ENCODE data around the gene ADGRG4. TPM values are rescaled to one million over a fixed set of nuclear protein-coding genes. Genes with fewer than 3 reads are reported as not detected.
"Not testable (repeated sequence)": the region's sequence is repeated elsewhere in the genome, so short reads cannot be mapped to it uniquely, and the experiment has no call there.

The ADGRG4 gene
- total RNA-seq, 2 experiments from 2014 or later: not detected

- POLR2A ChIA-PET: no interaction called here
- peaks cover 4% of the 10 kb centered on the region for H3K4me1 Mint-ChIP-seq
- no peaks in the 10 kb centered on the region for H3K36me3 Mint-ChIP-seq (ENCODE audit: low read depth)
- H3K4me3 Mint-ChIP-seq: no peak overlapping the region
- CTCF ChIA-PET: interaction anchor here (0.6 to 1.0 kb wide), 3 partner anchors 59 to 240 kb away, joined by 3 to 4 read pairs (median 4); no protein-coding TSS in a partner anchor
- H3K27ac Mint-ChIP-seq: no peak overlapping the region
- H3K9me3 Mint-ChIP-seq: no peaks in the 10 kb centered on the region
- peak; percentile 60 for DNase-seq
- H3K27me3 Mint-ChIP-seq: no peaks in the 10 kb centered on the region
These were observed 32.4 kb upstream of the ADGRG4 start for GRCh38 chrX:136268051-136269048.

- CTCF ChIA-PET: interaction anchor here (0.6 to 1.1 kb wide), 2 partner anchors 14 to 127 kb away, joined by 3 to 4 read pairs; no protein-coding TSS in a partner anchor
These were observed 30.8 kb upstream of the ADGRG4 start for GRCh38 chrX:136269921-136270320.

GRCh38 chrX:136271300-136271699, 29.5 kb upstream of the ADGRG4 start:
- no peak for DNase-seq
- ChIA-PET CTCF (interaction anchor here (0.6 to 1.8 kb wide), 4 partner anchors 10 to 1930 kb away, joined by 3 to 5 read pairs (median 4); no protein-coding TSS in a partner anchor), POLR2A (no interaction called here)
- H3K4me1 Mint-ChIP-seq: peaks cover 4% of the 10 kb centered on the region
- no peak overlapping the region for H3K27ac Mint-ChIP-seq
- no peaks in the 10 kb centered on the region for H3K36me3 Mint-ChIP-seq (ENCODE audit: low read depth)
- H3K4me3 Mint-ChIP-seq: no peak overlapping the region
- H3K27me3 Mint-ChIP-seq: no peaks in the 10 kb centered on the region
- H3K9me3 Mint-ChIP-seq: no peaks in the 10 kb centered on the region

More at GRCh38 chrX:136269921-136270320, 30.8 kb upstream of the ADGRG4 start:
- no peak overlapping the region for H3K27ac Mint-ChIP-seq
- POLR2A ChIA-PET: no interaction called here
- no peaks in the 10 kb centered on the region for H3K27me3 Mint-ChIP-seq
- no peaks in the 10 kb centered on the region for H3K9me3 Mint-ChIP-seq
- H3K36me3 Mint-ChIP-seq (ENCODE audit: low read depth): no peaks in the 10 kb centered on the region
- no peak overlapping the region for H3K4me3 Mint-ChIP-seq
- no peak for DNase-seq
- H3K4me1 Mint-ChIP-seq: peaks cover 4% of the 10 kb centered on the region

- no peak for DNase-seq
- peaks cover 4% of the 10 kb centered on the region for H3K4me1 Mint-ChIP-seq
- no peak overlapping the region for H3K27ac Mint-ChIP-seq
- no peaks in the 10 kb centered on the region for H3K36me3 Mint-ChIP-seq (ENCODE audit: low read depth)
- H3K27me3 Mint-ChIP-seq: no peaks in the 10 kb centered on the region
- no peak overlapping the region for H3K4me3 Mint-ChIP-seq
- H3K9me3 Mint-ChIP-seq: no peaks in the 10 kb centered on the region
- CTCF ChIA-PET: interaction anchor here (1.8 kb wide), 1 partner anchor 9 kb away, joined by 3 read pairs; no protein-coding TSS in a partner anchor
- POLR2A ChIA-PET: no interaction called here
These were observed 28.4 kb upstream of the ADGRG4 start for GRCh38 chrX:136272325-136272724.

GRCh38 chrX:136273986-136274385, 26.8 kb upstream of the ADGRG4 start:
- POLR2A ChIA-PET: no interaction called here
- H3K36me3 Mint-ChIP-seq (ENCODE audit: low read depth): no peaks in the 10 kb centered on the region

GRCh38 chrX:136275553-136275952, 25.2 kb upstream of the ADGRG4 start:
- ChIA-PET CTCF (no interaction called here), POLR2A (no interaction called here)
- Mint-ChIP-seq H3K27me3 (no peaks in the 10 kb centered on the region), H3K27ac (no peak overlapping the region), H3K9me3 (no peaks in the 10 kb centered on the region), H3K4me3 (no peak overlapping the region), H3K36me3 (ENCODE audit: low read depth) (no peaks in the 10 kb centered on the region), H3K4me1 (peaks cover 4% of the 10 kb centered on the region)
- no peak for DNase-seq

More at GRCh38 chrX:136273986-136274385, 26.8 kb upstream of the ADGRG4 start:
- no peak overlapping the region for H3K4me3 Mint-ChIP-seq
- CTCF ChIA-PET: interaction anchor here (1.0 kb wide), 1 partner anchor 304 kb away, joined by 3 read pairs; no protein-coding TSS in a partner anchor
- peaks cover 4% of the 10 kb centered on the region for H3K4me1 Mint-ChIP-seq
- H3K27ac Mint-ChIP-seq: no peak overlapping the region
- H3K27me3 Mint-ChIP-seq: no peaks in the 10 kb centered on the region
- DNase-seq: no peak
- H3K9me3 Mint-ChIP-seq: no peaks in the 10 kb centered on the region

- H3K36me3 Mint-ChIP-seq (ENCODE audit: low read depth); H3K27me3 Mint-ChIP-seq; H3K9me3 Mint-ChIP-seq; H3K27ac Mint-ChIP-seq; DNase-seq; CTCF ChIA-PET; H3K4me1 Mint-ChIP-seq; H3K4me3 Mint-ChIP-seq; POLR2A ChIA-PET: not testable (repeated sequence)
These were observed 14.4 kb upstream of the ADGRG4 start for GRCh38 chrX:136286375-136286774.

GRCh38 chrX:136291824-136292223, 8.9 kb upstream of the ADGRG4 start:
- CTCF ChIA-PET: no interaction called here
- Mint-ChIP-seq H3K9me3 (no peaks in the 10 kb centered on the region), H3K27ac (no peak overlapping the region), H3K36me3 (ENCODE audit: low read depth) (no peaks in the 10 kb centered on the region), H3K4me3 (no peak overlapping the region), H3K27me3 (peaks cover 3% of the 10 kb centered on the region), H3K4me1 (no peaks in the 10 kb centered on the region)
- DNase-seq: no peak
- POLR2A ChIA-PET: no interaction called here

GRCh38 chrX:136292656-136293055, 8.1 kb upstream of the ADGRG4 start:
- no peak overlapping the region for H3K27ac Mint-ChIP-seq
- H3K9me3 Mint-ChIP-seq: no peaks in the 10 kb centered on the region
- peaks cover 3% of the 10 kb centered on the region for H3K27me3 Mint-ChIP-seq
- ChIA-PET POLR2A (no interaction called here), CTCF (no interaction called here)
- no peaks in the 10 kb centered on the region for H3K36me3 Mint-ChIP-seq (ENCODE audit: low read depth)
- H3K4me3 Mint-ChIP-seq: no peak overlapping the region
- DNase-seq: no peak
- no peaks in the 10 kb centered on the region for H3K4me1 Mint-ChIP-seq

GRCh38 chrX:136295380-136295779, 5.4 kb upstream of the ADGRG4 start:
- Mint-ChIP-seq H3K27ac (no peak overlapping the region), H3K27me3 (peaks cover 3% of the 10 kb centered on the region), H3K9me3 (no peaks in the 10 kb centered on the region), H3K4me1 (no peaks in the 10 kb centered on the region), H3K4me3 (no peak overlapping the region), H3K36me3 (ENCODE audit: low read depth) (no peaks in the 10 kb centered on the region)
- POLR2A ChIA-PET: no interaction called here
- CTCF ChIA-PET: interaction anchor here (0.7 kb wide), 1 partner anchor 330 kb away, joined by 3 read pairs; no protein-coding TSS in a partner anchor
- no peak for DNase-seq

GRCh38 chrX:136303041-136303440, 2.3 kb downstream of the ADGRG4 start:
- DNase-seq: no peak
- Mint-ChIP-seq H3K4me3 (no peak overlapping the region), H3K4me1 (no peaks in the 10 kb centered on the region), H3K36me3 (ENCODE audit: low read depth) (peaks cover 2% of the 10 kb centered on the region), H3K27ac (no peak overlapping the region), H3K9me3 (no peaks in the 10 kb centered on the region), H3K27me3 (no peaks in the 10 kb centered on the region)
- ChIA-PET CTCF (no interaction called here), POLR2A (no interaction called here)

GRCh38 chrX:136304493-136304892, 3.7 kb downstream of the ADGRG4 start:
- DNase-seq: no peak
- CTCF ChIA-PET: no interaction called here
- no peaks in the 10 kb centered on the region for H3K4me1 Mint-ChIP-seq
- no peak overlapping the region for H3K27ac Mint-ChIP-seq
- POLR2A ChIA-PET: no interaction called here
- H3K4me3 Mint-ChIP-seq: no peak overlapping the region
- peaks cover 2% of the 10 kb centered on the region for H3K36me3 Mint-ChIP-seq (ENCODE audit: low read depth)
- no peaks in the 10 kb centered on the region for H3K9me3 Mint-ChIP-seq
- no peaks in the 10 kb centered on the region for H3K27me3 Mint-ChIP-seq

GRCh38 chrX:136306182-136306581, 5.4 kb downstream of the ADGRG4 start:
- no peak for DNase-seq
- ChIA-PET CTCF (no interaction called here), POLR2A (no interaction called here)
- Mint-ChIP-seq H3K4me3 (no peak overlapping the region), H3K4me1 (no peaks in the 10 kb centered on the region), H3K27me3 (no peaks in the 10 kb centered on the region), H3K27ac (no peak overlapping the region), H3K36me3 (ENCODE audit: low read depth) (no peaks in the 10 kb centered on the region), H3K9me3 (no peaks in the 10 kb centered on the region)
